OCI-LY7 (cell line): ENCODE measurements around the gene SLC8B1. TPM values are rescaled to one million over a fixed set of nuclear protein-coding genes. Genes with fewer than 3 reads are reported as not detected.

Experiments
- BruUV-seq: library from RNA; stranded (reverse); fragments of 400-500 nt; replicated peaks from 2 replicates; lab custom pipeline; 2021; lab: Mats Ljungman, UMichigan
- CTCF ChIA-PET: fragments of 300-600 bp; sonication (Branson Sonifier 250); formaldehyde crosslinking; loops from one replicate; lab custom pipeline; 2022; ENCODE audit warnings: antibody characterized with exemption; ENCODE audit not compliant: unreplicated experiment; lab: Charles Lee
- POLR2A ChIA-PET: fragments of 300-600 bp; sonication (Branson Sonifier 250); formaldehyde crosslinking; loops from one replicate; lab custom pipeline; 2022; ENCODE audit warnings: antibody characterized with exemption; lab: Charles Lee
- DNase-seq: peaks from one replicate; pipeline ENCODE4 v3.0.0-alpha.2; 2015; ENCODE audit warnings: low spot score
- H2AFZ ChIP-seq: fragments of 200-600 bp; sonication (generic), shearing (Covaris generic); 2 replicates; pipeline ENCODE4 v1.6.1; 2014; ENCODE audit warnings: mild to moderate bottlenecking, antibody characterized with exemption, low read length, moderate library complexity
- H3K27ac ChIP-seq: fragments of 200-600 bp; sonication (generic); 2 replicates; pipeline ENCODE4 v1.5.1; 2014; ENCODE audit warnings: mixed run types, low read depth, mild to moderate bottlenecking, moderate library complexity, low read length, inconsistent platforms; ENCODE audit not compliant: poor library complexity, severe bottlenecking
- H3K36me3 ChIP-seq: fragments of 200-600 bp; sonication (generic); 2 replicates; pipeline ENCODE4 v1.6.1; 2014; ENCODE audit warnings: mild to moderate bottlenecking, antibody characterized with exemption, low read length, moderate library complexity, mixed read lengths; ENCODE audit not compliant: insufficient read depth
- H3K4me1 ChIP-seq: fragments of 200-600 bp; sonication (generic); 2 replicates; pipeline ENCODE4 v1.5.1; 2014; ENCODE audit warnings: mild to moderate bottlenecking, low read length; ENCODE audit not compliant: insufficient read depth, poor library complexity, severe bottlenecking
- H3K4me2 ChIP-seq: fragments of 200-600 bp; sonication (generic); 2 replicates; pipeline ENCODE4 v1.6.1; 2014; ENCODE audit warnings: mild to moderate bottlenecking, low read length
- H3K4me3 ChIP-seq: fragments of 200-600 bp; sonication (generic); 2 replicates; pipeline ENCODE4 v1.5.1; 2014; ENCODE audit warnings: mild to moderate bottlenecking, low read depth, low read length; ENCODE audit not compliant: poor library complexity, severe bottlenecking
- H3K79me2 ChIP-seq: fragments of 200-600 bp; sonication (generic); 2 replicates; pipeline ENCODE4 v1.6.1; 2016; ENCODE audit warnings: low read depth, mild to moderate bottlenecking, low read length, moderate library complexity, mixed read lengths; ENCODE audit not compliant: insufficient read depth
- H3K9me2 ChIP-seq: fragments of 200-600 bp; sonication (generic); 2 replicates; pipeline ENCODE4 v1.6.1; 2016; ENCODE audit warnings: mild to moderate bottlenecking, low read length, mixed read lengths; ENCODE audit not compliant: insufficient read depth
- H3K9me3 ChIP-seq: fragments of 200-600 bp; sonication (generic); 2 replicates; pipeline ENCODE4 v1.6.1; 2014; ENCODE audit warnings: mild to moderate bottlenecking, mixed run types, low read length, mixed read lengths
- H4K20me1 ChIP-seq: fragments of 200-600 bp; sonication (generic); 2 replicates; pipeline ENCODE4 v1.6.1; 2014; ENCODE audit warnings: mild to moderate bottlenecking, antibody characterized with exemption, low read length, moderate library complexity, mixed read lengths; ENCODE audit not compliant: insufficient read depth
- EZH2phosphoT487 ChIP-seq: fragments of 200-600 bp; sonication (generic); IDR thresholded peaks from 2 replicates; pipeline ENCODE4 v1.6.1; 2018; ENCODE audit warnings: low read depth, borderline replicate concordance, mild to moderate bottlenecking, mixed run types, antibody characterized with exemption, low read length, moderate library complexity, mixed read lengths
- intact Hi-C: fragments of 100-400 bp; cut with micrococcal nuclease; formaldehyde crosslinking; loops from one replicate; pipeline ENCODE4 v1.10.0; 2022; ENCODE audit not compliant: unreplicated experiment
- total RNA-seq, 2 experiments: library from RNA; depleted of rRNA in 1 of 2; stranded (reverse); fragments of >200 nt in 1 of 2; shearing (Covaris generic) in 1 of 2; gene quantifications; 2 replicates each; pipeline ENCODE4 v1.2.3, GENCODE V29; 2014 to 2022
- TF ChIP-seq, protein P1 (sequence below): fragments of 200-600 bp; sonication (generic); conservative IDR thresholded peaks from 2 replicates; pipeline ENCODE4 v1.5.1; 2014; ENCODE audit warnings: mild to moderate bottlenecking, antibody characterized with exemption, low read length, moderate library complexity, mixed read lengths

SLC8B1 gene
- total RNA-seq, 2 experiments from 2014 or later: 47.1 to 57.2 TPM

DNA sequence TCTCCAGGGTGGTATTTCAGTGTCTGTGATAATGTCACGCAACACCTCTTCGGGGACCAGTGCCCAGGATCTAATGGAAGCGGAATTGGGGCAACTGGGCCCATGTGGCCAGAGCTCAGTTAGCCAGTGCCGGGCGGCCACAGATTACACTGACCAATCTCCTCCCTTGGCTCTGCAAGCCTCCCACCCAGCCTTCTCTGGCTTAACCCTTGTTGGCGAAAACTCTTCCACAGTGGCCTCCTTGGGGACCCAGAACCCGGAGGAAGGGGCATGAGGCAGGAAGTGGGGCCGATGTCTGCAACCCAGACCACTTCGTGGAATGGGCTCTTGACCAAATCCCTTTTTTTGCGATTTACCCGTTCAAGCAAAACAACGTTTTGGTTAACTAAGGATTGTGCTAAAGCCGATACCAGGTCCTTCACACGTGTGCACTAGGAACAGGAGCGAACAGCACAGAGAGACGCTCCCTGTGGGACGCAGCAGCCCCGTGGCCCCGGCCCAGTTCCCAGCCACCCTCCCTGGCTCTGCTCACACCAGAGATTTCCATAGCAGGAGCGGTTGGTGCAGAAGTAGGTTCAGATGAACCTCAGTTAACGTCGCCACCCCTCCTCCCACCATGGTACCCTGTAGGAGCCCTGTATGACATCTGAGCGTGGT lies 38.2 kb downstream of the SLC8B1 start:
- no peak for TF ChIP-seq EZH2phosphoT487
- TF ChIP-seq, protein P1, sequence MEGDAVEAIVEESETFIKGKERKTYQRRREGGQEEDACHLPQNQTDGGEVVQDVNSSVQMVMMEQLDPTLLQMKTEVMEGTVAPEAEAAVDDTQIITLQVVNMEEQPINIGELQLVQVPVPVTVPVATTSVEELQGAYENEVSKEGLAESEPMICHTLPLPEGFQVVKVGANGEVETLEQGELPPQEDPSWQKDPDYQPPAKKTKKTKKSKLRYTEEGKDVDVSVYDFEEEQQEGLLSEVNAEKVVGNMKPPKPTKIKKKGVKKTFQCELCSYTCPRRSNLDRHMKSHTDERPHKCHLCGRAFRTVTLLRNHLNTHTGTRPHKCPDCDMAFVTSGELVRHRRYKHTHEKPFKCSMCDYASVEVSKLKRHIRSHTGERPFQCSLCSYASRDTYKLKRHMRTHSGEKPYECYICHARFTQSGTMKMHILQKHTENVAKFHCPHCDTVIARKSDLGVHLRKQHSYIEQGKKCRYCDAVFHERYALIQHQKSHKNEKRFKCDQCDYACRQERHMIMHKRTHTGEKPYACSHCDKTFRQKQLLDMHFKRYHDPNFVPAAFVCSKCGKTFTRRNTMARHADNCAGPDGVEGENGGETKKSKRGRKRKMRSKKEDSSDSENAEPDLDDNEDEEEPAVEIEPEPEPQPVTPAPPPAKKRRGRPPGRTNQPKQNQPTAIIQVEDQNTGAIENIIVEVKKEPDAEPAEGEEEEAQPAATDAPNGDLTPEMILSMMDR: no peak
- no peaks in the 10 kb centered on the region for H3K79me2 ChIP-seq
- POLR2A ChIA-PET: no interaction called here
- H3K4me1 ChIP-seq: no peaks in the 10 kb centered on the region
- intact Hi-C loops: no loop called here
- H3K36me3 ChIP-seq: peaks cover 96% of the 10 kb centered on the region
- no peaks in the 10 kb centered on the region for H4K20me1 ChIP-seq
- H3K9me2 ChIP-seq: no peaks in the 10 kb centered on the region
- DNase-seq: no peak
- H2AFZ ChIP-seq: no peak overlapping the region
- H3K4me2 ChIP-seq: no peak overlapping the region
- BruUV-seq: TSS peak; percentile 54
- CTCF ChIA-PET: no interaction called here
- no peak overlapping the region for H3K4me3 ChIP-seq
- no peaks in the 10 kb centered on the region for H3K9me3 ChIP-seq
- no peak overlapping the region for H3K27ac ChIP-seq

- Histone ChIP-seq H2AFZ (no peak overlapping the region), H3K4me3 (no peak overlapping the region), H3K79me2 (no peaks in the 10 kb centered on the region), H3K9me3 (no peaks in the 10 kb centered on the region), H3K4me1 (no peaks in the 10 kb centered on the region), H3K4me2 (no peak overlapping the region), H4K20me1 (no peaks in the 10 kb centered on the region), H3K9me2 (no peaks in the 10 kb centered on the region), H3K36me3 (peaks cover 96% of the 10 kb centered on the region), H3K27ac (no peak overlapping the region)
- DNase-seq: no peak
- POLR2A ChIA-PET: no interaction called here
- CTCF ChIA-PET: no interaction called here
- BruUV-seq: no TSS peak
- TF ChIP-seq, protein P1: no peak
- TF ChIP-seq EZH2phosphoT487: no peak
- intact Hi-C loops: no loop called here
Measured at GRCh38 chr12:113295886-113296556, 38.9 kb downstream of the SLC8B1 start.

DNA sequence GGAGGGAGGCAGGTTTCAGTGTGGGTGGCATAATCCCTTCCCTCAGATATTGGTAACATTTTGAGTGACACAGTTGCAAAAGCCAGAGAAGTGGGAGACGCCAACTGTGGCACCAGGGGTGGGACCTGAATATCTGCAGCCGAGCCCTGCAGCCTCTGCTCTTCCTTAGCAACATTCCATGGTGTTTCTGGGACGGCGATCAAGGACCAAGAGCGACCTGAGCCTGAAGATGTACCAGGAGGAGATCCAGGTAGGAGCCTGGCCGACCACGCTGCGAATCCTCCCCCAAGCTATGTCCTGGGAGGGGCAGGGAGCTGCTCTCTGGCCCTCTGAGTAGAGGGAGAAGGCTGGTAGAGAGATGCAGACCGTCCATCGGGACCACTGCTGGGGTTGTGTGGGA lies 41.8 kb downstream of the SLC8B1 start:
- Histone ChIP-seq H3K4me2 (no peak overlapping the region), H2AFZ (no peak overlapping the region), H3K36me3 (peaks cover 99% of the 10 kb centered on the region), H3K79me2 (no peaks in the 10 kb centered on the region), H3K4me1 (no peaks in the 10 kb centered on the region), H3K9me2 (no peaks in the 10 kb centered on the region), H4K20me1 (no peaks in the 10 kb centered on the region), H3K4me3 (no peak overlapping the region), H3K9me3 (no peaks in the 10 kb centered on the region), H3K27ac (no peak overlapping the region)
- DNase-seq: no peak
- no TSS peak for BruUV-seq
- intact Hi-C loops: no loop called here
- ChIA-PET CTCF (no interaction called here), POLR2A (no interaction called here)
- no peak for TF ChIP-seq EZH2phosphoT487
- TF ChIP-seq, protein P1: no peak
